Adrenal gland (tissue), 5 donors: Measurements from ENCODE around the gene ZNF672.

Source experiments
- CTCF ChIP-seq, 6 experiments: fragments of 450-650 bp in 4 of 6; fragments of 200-600 bp in 2 of 6; sonication (generic) in 1 of 6; IDR thresholded peaks; 1 replicate in 5 of 6; 2 replicates in 1 of 6; pipeline versions ENCODE4 v1.5.1 to v1.8.0; 2016 to 2021; ENCODE audit warnings: antibody characterized with exemption in 6 of 6, mild to moderate bottlenecking in 2 of 6, moderate library complexity in 1 of 6
- POLR2A ChIP-seq, 2 donors: fragments of 450-650 bp; IDR thresholded peaks; one replicate each; pipeline ENCODE4 v1.6.1; 2017; ENCODE audit warnings: antibody characterized with exemption in 2 of 2, mild to moderate bottlenecking in 2 of 2, moderate library complexity in 1 of 2
- donor health status: DM: no; HTN: no; CAD: no.

GRCh38 chr1:248804771-248805681 is 33.0 kb upstream of the ZNF672 start:
- TF ChIP-seq CTCF (IDR thresholded peaks at IDR 0.05) (no peak), POLR2A (IDR thresholded peaks at IDR 0.05) (no peak)
